ENCODE results near the gene SPEG.

Gene SPEG

DNA sequence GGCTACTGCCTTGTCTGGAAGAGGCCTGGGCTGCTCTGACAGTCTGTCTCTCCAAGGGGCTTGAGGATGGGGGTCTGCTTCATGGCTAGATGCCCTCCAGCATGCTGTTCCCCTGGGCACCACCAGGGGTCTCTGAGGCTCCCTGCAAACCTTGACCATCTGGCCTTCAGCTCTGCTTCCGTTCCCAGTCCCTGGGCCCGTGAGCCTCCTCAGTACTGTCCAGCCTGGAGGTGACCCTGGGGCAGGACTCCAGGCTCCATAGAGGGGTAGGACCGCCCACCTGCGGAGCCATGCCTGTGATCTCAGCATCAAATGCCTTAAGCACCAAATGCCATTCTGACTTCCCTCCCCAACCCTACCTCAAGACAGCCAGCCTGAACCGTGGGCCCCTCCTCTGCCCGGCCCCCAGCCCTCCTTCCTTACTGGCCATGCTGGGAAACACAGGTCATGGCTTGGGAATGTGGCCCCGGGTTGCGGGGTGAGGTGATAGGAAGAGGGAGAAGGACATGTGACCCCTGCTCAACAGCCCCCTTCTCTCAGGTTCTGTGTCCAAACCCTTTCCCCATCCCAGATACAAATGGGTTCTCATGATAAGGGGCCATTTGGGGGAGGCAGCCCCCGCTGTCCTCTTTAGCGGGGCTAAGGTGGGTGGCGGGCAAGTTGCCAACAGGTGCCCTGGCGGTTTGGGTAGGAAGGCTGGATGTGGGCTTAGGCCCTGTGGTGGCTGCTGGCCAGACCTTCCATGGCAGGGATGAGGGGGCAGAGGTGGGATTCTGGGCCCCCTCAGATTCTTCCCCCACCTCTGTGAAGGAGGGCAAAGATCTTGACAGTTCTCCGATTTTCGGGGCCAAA lies 25.0 kb downstream of the SPEG start:
- peak; percentile 88 for DNase-seq (ENCODE audit: low spot score)
- TF ChIP-seq, protein P1, sequence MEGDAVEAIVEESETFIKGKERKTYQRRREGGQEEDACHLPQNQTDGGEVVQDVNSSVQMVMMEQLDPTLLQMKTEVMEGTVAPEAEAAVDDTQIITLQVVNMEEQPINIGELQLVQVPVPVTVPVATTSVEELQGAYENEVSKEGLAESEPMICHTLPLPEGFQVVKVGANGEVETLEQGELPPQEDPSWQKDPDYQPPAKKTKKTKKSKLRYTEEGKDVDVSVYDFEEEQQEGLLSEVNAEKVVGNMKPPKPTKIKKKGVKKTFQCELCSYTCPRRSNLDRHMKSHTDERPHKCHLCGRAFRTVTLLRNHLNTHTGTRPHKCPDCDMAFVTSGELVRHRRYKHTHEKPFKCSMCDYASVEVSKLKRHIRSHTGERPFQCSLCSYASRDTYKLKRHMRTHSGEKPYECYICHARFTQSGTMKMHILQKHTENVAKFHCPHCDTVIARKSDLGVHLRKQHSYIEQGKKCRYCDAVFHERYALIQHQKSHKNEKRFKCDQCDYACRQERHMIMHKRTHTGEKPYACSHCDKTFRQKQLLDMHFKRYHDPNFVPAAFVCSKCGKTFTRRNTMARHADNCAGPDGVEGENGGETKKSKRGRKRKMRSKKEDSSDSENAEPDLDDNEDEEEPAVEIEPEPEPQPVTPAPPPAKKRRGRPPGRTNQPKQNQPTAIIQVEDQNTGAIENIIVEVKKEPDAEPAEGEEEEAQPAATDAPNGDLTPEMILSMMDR (IDR thresholded peaks at IDR 0.05; ENCODE audit: extremely low read depth, missing control alignments): peak; percentile 86

DNA sequence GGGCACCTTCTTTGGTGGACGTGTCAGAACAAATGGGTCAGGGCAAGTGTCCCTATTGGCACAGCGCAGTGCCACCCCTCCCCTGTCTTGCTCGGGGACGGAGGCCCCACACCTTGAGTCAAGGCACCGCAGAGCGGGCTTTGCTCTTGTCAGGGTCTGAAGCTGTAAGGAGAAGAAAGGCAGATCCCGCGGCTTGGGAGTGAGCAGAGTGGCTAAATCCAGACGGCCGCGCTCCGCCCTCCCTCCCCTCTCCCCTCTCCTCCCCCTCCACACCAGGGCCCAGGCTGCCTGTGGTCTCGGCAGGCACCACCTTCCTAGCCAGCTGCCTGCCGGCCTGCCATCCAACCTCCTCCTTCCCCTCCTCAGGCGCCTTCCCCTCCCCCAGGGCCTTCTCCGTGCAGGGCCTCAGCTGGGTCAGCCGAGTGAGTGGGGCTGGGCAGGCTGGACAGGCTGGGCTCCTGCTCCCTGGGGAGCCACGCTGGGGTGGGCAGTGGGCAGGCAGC lies 25.8 kb downstream of the SPEG start:
- TF ChIP-seq, protein P1 (IDR thresholded peaks at IDR 0.05; ENCODE audit: extremely low read depth, missing control alignments): no peak
- DNase-seq (ENCODE audit: low spot score): no peak

DNA sequence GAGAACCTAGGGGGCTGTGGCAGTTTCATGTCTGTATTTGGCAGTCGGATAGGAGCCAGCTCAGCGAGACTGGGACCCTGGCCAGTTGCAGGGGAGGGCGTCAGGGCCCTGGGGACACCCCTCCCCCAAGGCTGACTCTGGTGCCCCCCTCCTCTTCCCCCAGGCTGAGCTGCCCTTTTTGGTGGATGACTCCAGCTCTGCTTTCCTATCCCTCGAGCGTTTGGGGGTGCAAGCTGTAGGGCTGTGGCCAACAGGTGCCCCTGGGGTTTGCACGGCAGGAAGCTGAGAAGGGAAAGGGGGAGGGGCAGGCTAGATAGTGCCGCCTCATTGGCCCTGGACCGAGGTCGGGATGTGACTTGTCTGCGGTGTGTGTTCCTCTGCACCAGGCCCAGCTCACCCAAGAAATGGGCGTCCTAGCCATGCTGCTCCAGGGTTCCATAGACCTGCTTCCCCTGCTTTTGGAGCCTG lies 26.4 kb downstream of the SPEG start:
- TF ChIP-seq, protein P1 (IDR thresholded peaks at IDR 0.05; ENCODE audit: extremely low read depth, missing control alignments): no peak
- DNase-seq (ENCODE audit: low spot score): no peak

DNA sequence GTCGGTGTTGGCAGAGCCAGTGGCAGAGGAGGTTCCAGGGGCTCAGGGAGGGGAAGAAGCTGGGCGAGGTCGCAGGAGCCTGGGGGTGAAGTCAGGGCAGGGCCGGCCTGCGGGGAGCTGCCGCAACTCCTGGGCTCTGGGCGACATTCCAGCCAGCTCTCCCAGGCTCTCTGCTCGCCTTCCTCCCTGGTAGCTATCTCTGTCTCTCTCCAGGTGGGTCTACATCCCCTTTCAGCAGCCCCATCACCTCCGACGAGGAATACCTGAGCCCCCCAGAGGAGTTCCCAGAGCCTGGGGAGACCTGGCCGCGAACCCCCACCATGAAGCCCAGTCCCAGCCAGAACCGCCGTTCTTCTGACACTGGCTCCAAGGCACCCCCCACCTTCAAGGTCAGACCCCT lies 27.0 kb downstream of the SPEG start:
- TF ChIP-seq, protein P1 (IDR thresholded peaks at IDR 0.05; ENCODE audit: extremely low read depth, missing control alignments): no peak
- no peak for DNase-seq (ENCODE audit: low spot score)

DNA sequence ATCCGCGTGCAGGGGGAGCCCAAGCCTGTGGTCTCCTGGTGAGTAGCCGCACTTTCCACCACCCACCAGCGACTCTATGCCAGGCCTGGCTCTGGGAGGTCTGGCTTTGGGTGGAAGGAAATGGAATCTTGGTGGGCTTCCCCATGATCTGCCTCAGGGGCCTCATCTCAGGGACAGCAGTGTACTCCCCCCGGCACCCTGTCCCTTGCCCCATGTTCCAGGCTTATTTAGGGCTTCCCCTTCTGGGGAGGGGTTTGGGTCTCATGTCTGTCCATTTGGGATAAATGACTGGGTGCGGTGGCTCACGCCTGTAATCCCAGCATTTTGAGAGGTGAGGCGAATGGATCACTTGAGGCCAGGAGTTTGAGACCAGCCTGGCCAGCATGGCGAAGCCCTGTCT lies 27.7 kb downstream of the SPEG start:
- TF ChIP-seq, protein P1 (IDR thresholded peaks at IDR 0.05; ENCODE audit: extremely low read depth, missing control alignments): no peak
- no peak for DNase-seq (ENCODE audit: low spot score)

DNA sequence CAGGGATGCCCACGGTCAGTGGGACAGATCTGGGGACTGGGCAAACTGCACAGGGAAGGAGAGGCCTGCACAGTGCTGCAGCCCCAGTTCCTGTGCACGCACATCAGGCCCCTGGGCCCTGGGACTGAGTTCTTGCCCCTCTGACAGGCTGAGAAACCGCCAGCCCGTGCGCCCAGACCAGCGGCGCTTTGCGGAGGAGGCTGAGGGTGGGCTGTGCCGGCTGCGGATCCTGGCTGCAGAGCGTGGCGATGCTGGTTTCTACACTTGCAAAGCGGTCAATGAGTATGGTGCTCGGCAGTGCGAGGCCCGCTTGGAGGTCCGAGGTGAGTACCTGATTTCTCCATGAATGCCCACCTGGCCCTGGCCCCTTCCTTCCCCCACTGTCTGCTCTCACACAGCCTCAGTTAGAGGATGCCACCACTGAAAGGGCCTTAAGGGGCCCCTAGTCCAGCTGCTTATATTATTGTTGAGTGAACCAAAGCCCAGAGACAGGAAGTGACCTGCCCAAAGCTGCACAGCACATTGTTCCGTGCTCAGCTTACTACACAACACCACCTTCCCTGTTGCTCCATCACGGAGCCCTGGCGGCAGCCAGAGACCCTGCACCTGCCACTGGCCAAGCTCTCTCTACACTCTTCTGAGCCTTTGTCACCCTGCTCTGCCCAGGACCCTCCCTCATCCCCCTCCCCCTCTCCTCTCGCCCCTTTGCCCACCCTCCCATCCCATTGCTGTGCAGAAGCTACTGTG lies 29.8 kb downstream of the SPEG start:
- no peak for DNase-seq (ENCODE audit: low spot score)
- TF ChIP-seq, protein P1 (IDR thresholded peaks at IDR 0.05; ENCODE audit: extremely low read depth, missing control alignments): no peak

Measured in GM20000 (cell line).